Osteoblast (primary cell): ENCODE results near the gene TPMT. TPM values are rescaled to one million over a fixed set of nuclear protein-coding genes. Genes with fewer than 3 reads are reported as not detected.

ENCODE experiments used
- DNase-seq: peaks from one replicate; pipeline ENCODE4 v3.0.0; 2011; ENCODE audit warnings: low spot score, mixed read lengths; ENCODE audit not compliant: insufficient read length; ENCODE audit errors: missing footprints
- H2AFZ ChIP-seq: 2 replicates; pipeline ENCODE4 v1.6.0; 2011; ENCODE audit warnings: mild to moderate bottlenecking, low read length
- H3K27ac ChIP-seq: 2 replicates; pipeline ENCODE4 v1.5.1; 2011; ENCODE audit warnings: mild to moderate bottlenecking, low read depth, low read length, moderate library complexity
- H3K27me3 ChIP-seq: 2 replicates; pipeline ENCODE4 v1.6.0; 2012; ENCODE audit warnings: mild to moderate bottlenecking, control low read depth, inconsistent platforms, low read length, moderate library complexity; ENCODE audit not compliant: insufficient read depth
- H3K36me3 ChIP-seq: 2 replicates; pipeline ENCODE4 v1.5.1; 2011; ENCODE audit warnings: mild to moderate bottlenecking, low read length, control low read depth, moderate library complexity; ENCODE audit not compliant: insufficient read depth
- H3K4me1 ChIP-seq: 2 replicates; pipeline ENCODE4 v1.5.1; 2011; ENCODE audit warnings: mild to moderate bottlenecking, low read length, control low read depth, moderate library complexity; ENCODE audit not compliant: insufficient read depth
- H3K4me2 ChIP-seq: 2 replicates; pipeline ENCODE4 v1.6.0; 2011; ENCODE audit warnings: mild to moderate bottlenecking, low read length; ENCODE audit not compliant: insufficient read depth
- H3K4me3 ChIP-seq: fragments of 200-600 bp; sonication (generic); 3 replicates; pipeline ENCODE4 v1.5.1; 2012; ENCODE audit warnings: mild to moderate bottlenecking, low read length, inconsistent platforms; ENCODE audit not compliant: insufficient read depth
- H3K79me2 ChIP-seq: 2 replicates; pipeline ENCODE4 v1.6.0; 2012; ENCODE audit warnings: mild to moderate bottlenecking, low read length, control low read depth, inconsistent platforms; ENCODE audit not compliant: insufficient read depth
- H3K9me3 ChIP-seq: 2 replicates; pipeline ENCODE4 v1.5.1; 2011; ENCODE audit warnings: low read depth, low read length, control low read depth
- H4K20me1 ChIP-seq: 2 replicates; pipeline ENCODE4 v1.6.0; 2012; ENCODE audit warnings: mild to moderate bottlenecking, low read length, control low read depth; ENCODE audit not compliant: insufficient read depth
- total RNA-seq: library from RNA; depleted of rRNA; stranded (reverse); fragments of >200 nt; gene quantifications from 2 replicates; pipeline ENCODE4 v1.2.3, GENCODE V29; 2012
- TF ChIP-seq, protein P1 (sequence below): IDR thresholded peaks from 2 replicates; pipeline ENCODE4 v1.5.1; 2011; ENCODE audit warnings: mild to moderate bottlenecking, low read depth, low read length, moderate library complexity; ENCODE audit errors: extremely low read depth

TPMT gene
- total RNA-seq, 1 donor, result 11.9 TPM

GRCh38 chr6:18147160-18147559 is 7.7 kb downstream of the TPMT start:
- Histone ChIP-seq H2AFZ (no peak overlapping the region), H3K4me3 (no peak overlapping the region), H4K20me1 (no peaks in the 10 kb centered on the region), H3K4me1 (peaks cover 23% of the 10 kb centered on the region), H3K4me2 (peak overlapping the region; percentile 39), H3K27me3 (no peaks in the 10 kb centered on the region), H3K27ac (peak overlapping the region; percentile 83), H3K9me3 (no peaks in the 10 kb centered on the region), H3K36me3 (peaks cover 13% of the 10 kb centered on the region), H3K79me2 (peaks cover 10% of the 10 kb centered on the region)
- TF ChIP-seq, protein P1, sequence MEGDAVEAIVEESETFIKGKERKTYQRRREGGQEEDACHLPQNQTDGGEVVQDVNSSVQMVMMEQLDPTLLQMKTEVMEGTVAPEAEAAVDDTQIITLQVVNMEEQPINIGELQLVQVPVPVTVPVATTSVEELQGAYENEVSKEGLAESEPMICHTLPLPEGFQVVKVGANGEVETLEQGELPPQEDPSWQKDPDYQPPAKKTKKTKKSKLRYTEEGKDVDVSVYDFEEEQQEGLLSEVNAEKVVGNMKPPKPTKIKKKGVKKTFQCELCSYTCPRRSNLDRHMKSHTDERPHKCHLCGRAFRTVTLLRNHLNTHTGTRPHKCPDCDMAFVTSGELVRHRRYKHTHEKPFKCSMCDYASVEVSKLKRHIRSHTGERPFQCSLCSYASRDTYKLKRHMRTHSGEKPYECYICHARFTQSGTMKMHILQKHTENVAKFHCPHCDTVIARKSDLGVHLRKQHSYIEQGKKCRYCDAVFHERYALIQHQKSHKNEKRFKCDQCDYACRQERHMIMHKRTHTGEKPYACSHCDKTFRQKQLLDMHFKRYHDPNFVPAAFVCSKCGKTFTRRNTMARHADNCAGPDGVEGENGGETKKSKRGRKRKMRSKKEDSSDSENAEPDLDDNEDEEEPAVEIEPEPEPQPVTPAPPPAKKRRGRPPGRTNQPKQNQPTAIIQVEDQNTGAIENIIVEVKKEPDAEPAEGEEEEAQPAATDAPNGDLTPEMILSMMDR, result no peak
- DNase-seq, result peak; percentile 86

DNA sequence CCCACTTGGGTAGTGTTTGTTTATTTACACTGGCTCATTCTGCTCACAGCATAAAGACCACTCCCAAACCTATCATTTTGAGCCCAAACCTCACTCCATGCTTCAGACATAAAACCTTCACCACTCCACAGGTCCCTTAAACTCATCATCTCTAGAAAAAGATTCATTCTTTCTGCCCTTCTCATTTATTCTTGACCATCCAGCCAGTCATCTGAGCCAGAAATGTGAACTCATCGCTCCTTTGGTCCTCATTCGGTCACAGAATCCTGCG is 12.4 kb downstream of the TPMT start:
- no peak overlapping the region for H3K4me3 ChIP-seq
- H3K4me1 ChIP-seq, result peaks cover 8% of the 10 kb centered on the region
- H3K36me3 ChIP-seq, result peaks cover 52% of the 10 kb centered on the region
- H3K27ac ChIP-seq, result no peak overlapping the region
- TF ChIP-seq, protein P1, result no peak
- DNase-seq, result no peak
- H3K79me2 ChIP-seq, result no peaks in the 10 kb centered on the region
- H3K4me2 ChIP-seq, result no peak overlapping the region
- H2AFZ ChIP-seq, result no peak overlapping the region
- no peaks in the 10 kb centered on the region for H3K9me3 ChIP-seq
- no peaks in the 10 kb centered on the region for H4K20me1 ChIP-seq
- H3K27me3 ChIP-seq, result no peaks in the 10 kb centered on the region

GRCh38 chr6:18141805-18142590 is 12.9 kb downstream of the TPMT start:
- Histone ChIP-seq H3K27ac (no peak overlapping the region), H3K36me3 (peaks cover 52% of the 10 kb centered on the region), H3K4me2 (no peak overlapping the region), H3K27me3 (no peaks in the 10 kb centered on the region), H3K4me3 (no peak overlapping the region), H3K79me2 (no peaks in the 10 kb centered on the region), H3K4me1 (peaks cover 2% of the 10 kb centered on the region), H3K9me3 (no peaks in the 10 kb centered on the region), H4K20me1 (no peaks in the 10 kb centered on the region), H2AFZ (no peak overlapping the region)
- TF ChIP-seq, protein P1, result no peak
- no peak for DNase-seq

DNA sequence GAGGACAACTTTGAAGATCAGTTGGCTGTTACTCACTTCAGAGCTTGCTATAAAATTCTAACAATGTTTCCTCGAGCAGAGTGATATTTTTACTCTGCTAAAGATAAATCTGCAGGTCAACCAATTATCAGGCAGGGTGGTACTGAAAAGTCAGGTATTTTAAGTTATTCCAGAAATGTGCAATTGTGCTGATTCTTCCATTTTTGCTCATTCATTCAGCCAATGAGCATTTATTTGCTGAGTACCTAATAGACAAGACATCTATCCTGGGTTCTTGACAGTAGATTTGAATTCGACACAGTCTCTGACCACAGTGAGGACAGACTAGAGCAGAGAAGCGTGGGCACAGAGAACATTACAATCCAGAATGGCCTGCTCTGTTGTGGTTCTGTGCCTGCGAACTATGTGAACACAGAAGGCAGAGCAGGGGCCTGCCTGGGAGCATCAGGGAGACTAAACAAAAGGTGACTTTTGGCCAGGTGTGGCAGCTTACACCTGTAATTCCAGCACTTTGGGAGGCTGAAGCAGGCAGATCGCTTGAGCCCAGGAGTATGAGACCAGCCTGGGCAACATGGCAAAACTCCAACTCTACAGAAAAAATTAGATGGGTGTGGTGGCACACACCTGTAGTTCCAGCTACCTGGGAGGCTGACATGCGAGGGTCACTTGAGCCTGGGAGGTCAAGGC is 14.8 kb downstream of the TPMT start:
- Histone ChIP-seq H3K9me3 (no peaks in the 10 kb centered on the region), H3K27ac (no peak overlapping the region), H3K27me3 (no peaks in the 10 kb centered on the region), H3K36me3 (peaks cover 60% of the 10 kb centered on the region), H4K20me1 (no peaks in the 10 kb centered on the region), H2AFZ (no peak overlapping the region), H3K4me3 (no peak overlapping the region), H3K4me1 (no peaks in the 10 kb centered on the region), H3K79me2 (no peaks in the 10 kb centered on the region), H3K4me2 (no peak overlapping the region)
- TF ChIP-seq, protein P1, result no peak
- no peak for DNase-seq
